ENCODE results near the gene PIGQ. TPM values are rescaled to one million over a fixed set of nuclear protein-coding genes. Genes with fewer than 3 reads are reported as not detected.

Gene PIGQ
- total RNA-seq, 1 donor from 2014 or later: 68.9 TPM

DNA sequence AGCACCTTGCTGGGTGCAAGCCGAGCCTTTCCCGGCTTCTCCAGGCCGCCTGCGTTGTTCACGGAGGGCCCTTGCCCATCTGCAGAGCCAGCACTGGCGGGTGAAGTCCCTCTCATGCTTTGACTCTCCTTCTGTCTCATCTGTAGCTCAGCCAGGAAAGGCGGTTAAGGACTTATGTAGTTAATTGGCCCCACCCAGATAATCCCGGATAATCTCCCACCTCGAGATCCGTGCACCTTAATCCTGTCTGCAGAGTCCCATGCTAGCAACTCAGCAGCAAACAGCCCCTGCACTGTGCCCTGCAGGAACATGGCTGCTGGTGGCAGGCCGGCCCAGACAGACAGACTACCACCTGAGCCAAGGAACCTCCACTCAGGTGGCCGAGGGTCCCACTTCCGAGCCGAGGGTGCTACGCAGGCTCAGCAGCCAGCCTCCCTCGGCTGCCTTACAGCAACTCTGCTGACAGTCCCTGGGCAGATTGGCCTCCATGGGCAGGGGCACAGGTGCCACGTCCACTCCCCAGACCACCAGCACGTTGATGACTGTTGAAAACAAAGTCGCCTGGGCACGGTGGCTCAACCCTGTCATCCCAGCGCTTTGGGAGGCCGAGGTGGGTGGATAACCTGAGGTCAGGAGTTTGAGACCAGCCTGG is 37.0 kb downstream of the PIGQ start:
- TF ChIP-seq, protein P1, sequence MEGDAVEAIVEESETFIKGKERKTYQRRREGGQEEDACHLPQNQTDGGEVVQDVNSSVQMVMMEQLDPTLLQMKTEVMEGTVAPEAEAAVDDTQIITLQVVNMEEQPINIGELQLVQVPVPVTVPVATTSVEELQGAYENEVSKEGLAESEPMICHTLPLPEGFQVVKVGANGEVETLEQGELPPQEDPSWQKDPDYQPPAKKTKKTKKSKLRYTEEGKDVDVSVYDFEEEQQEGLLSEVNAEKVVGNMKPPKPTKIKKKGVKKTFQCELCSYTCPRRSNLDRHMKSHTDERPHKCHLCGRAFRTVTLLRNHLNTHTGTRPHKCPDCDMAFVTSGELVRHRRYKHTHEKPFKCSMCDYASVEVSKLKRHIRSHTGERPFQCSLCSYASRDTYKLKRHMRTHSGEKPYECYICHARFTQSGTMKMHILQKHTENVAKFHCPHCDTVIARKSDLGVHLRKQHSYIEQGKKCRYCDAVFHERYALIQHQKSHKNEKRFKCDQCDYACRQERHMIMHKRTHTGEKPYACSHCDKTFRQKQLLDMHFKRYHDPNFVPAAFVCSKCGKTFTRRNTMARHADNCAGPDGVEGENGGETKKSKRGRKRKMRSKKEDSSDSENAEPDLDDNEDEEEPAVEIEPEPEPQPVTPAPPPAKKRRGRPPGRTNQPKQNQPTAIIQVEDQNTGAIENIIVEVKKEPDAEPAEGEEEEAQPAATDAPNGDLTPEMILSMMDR (IDR thresholded peaks at IDR 0.05): no peak
- peaks cover 10% of the 10 kb centered on the region for H3K4me1 ChIP-seq
- intact Hi-C loops (cut with DNase I): no loop called here
- no peak for DNase-seq
- H3K36me3 ChIP-seq: no peaks in the 10 kb centered on the region
- H3K9me3 ChIP-seq: no peaks in the 10 kb centered on the region
- no peak overlapping the region for H3K27ac ChIP-seq
- no peak for ATAC-seq
- no peak overlapping the region for H3K4me3 ChIP-seq
- no peaks in the 10 kb centered on the region for H3K27me3 ChIP-seq (ENCODE audit: low read depth)

DNA sequence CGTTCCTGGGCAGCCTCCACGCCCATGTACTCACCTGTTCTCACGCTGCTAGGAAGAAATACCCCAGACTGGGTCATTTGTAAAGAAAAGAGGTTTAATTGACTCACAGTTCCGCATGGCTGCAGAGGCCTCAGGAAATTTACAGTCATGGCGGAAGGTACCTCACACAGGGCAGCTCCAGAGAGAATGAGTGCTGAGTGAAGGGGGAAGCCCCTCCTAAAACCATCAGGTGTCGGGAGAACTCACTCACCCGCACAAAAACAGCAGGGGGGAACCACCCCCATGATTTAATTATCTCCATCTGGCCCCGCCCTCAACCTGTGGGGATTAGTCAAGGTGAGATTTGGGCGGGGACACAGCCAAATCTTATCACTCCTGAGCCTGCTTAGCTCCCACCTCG is 38.3 kb downstream of the PIGQ start:
- DNase-seq: no peak
- intact Hi-C loops (cut with DNase I): no loop called here
- ATAC-seq: no peak
- Histone ChIP-seq H3K4me1 (peaks cover 10% of the 10 kb centered on the region), H3K36me3 (no peaks in the 10 kb centered on the region), H3K27ac (no peak overlapping the region), H3K27me3 (ENCODE audit: low read depth) (no peaks in the 10 kb centered on the region), H3K4me3 (no peak overlapping the region), H3K9me3 (no peaks in the 10 kb centered on the region)
- TF ChIP-seq, protein P1 (IDR thresholded peaks at IDR 0.05): no peak

DNA sequence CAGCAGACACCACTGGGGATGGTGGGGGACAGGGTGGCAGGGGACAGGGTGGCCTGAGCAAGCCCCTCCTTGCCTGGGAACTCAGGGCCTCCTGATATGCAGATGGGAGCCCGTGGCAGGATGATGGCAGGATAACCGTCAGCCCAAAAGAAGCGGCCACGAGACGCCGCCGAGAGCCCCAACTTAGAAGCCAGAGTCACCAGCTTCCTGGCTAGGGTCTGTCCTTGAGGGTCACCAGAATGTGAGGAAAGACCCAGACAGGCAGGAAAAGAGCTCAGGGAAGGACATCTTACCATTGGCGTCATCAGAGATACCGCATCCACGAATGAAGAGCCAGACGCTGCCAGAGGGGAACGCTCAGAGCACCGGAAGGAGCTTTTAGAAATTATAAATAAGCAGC is 39.5 kb downstream of the PIGQ start:
- intact Hi-C loops (cut with DNase I): no loop called here
- peaks cover 10% of the 10 kb centered on the region for H3K4me1 ChIP-seq
- H3K27me3 ChIP-seq (ENCODE audit: low read depth): no peaks in the 10 kb centered on the region
- TF ChIP-seq, protein P1 (IDR thresholded peaks at IDR 0.05): no peak
- H3K4me3 ChIP-seq: no peak overlapping the region
- DNase-seq: no peak
- H3K36me3 ChIP-seq: no peaks in the 10 kb centered on the region
- no peak for ATAC-seq
- no peak overlapping the region for H3K27ac ChIP-seq
- no peaks in the 10 kb centered on the region for H3K9me3 ChIP-seq

DNA sequence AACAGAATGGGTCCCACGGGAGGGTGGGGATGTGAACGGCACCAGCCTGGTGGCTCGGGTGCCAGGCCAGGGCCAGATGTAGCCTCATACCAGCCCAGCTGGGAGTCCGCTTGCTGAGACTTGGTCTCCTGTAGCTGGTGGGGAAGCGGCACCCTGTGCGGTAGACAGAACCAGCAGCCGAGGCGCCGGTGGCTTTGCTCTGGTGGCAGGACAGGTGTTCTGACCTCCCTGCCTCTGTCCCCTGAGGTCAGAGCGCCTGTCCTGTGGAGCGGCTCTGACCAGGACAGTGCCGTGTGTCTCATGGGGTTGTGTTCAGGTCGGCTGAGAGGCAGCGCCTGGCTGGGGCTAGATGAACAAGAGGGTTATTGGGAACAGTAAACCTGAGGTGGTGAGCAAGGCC is 40.2 kb downstream of the PIGQ start:
- intact Hi-C loops (cut with DNase I): no loop called here
- no peak for DNase-seq
- TF ChIP-seq, protein P1 (IDR thresholded peaks at IDR 0.05): no peak
- Histone ChIP-seq H3K4me3 (no peak overlapping the region), H3K36me3 (no peaks in the 10 kb centered on the region), H3K27me3 (ENCODE audit: low read depth) (no peaks in the 10 kb centered on the region), H3K9me3 (no peaks in the 10 kb centered on the region), H3K4me1 (peaks cover 10% of the 10 kb centered on the region), H3K27ac (no peak overlapping the region)
- ATAC-seq: peak; percentile 6 to 18

DNA sequence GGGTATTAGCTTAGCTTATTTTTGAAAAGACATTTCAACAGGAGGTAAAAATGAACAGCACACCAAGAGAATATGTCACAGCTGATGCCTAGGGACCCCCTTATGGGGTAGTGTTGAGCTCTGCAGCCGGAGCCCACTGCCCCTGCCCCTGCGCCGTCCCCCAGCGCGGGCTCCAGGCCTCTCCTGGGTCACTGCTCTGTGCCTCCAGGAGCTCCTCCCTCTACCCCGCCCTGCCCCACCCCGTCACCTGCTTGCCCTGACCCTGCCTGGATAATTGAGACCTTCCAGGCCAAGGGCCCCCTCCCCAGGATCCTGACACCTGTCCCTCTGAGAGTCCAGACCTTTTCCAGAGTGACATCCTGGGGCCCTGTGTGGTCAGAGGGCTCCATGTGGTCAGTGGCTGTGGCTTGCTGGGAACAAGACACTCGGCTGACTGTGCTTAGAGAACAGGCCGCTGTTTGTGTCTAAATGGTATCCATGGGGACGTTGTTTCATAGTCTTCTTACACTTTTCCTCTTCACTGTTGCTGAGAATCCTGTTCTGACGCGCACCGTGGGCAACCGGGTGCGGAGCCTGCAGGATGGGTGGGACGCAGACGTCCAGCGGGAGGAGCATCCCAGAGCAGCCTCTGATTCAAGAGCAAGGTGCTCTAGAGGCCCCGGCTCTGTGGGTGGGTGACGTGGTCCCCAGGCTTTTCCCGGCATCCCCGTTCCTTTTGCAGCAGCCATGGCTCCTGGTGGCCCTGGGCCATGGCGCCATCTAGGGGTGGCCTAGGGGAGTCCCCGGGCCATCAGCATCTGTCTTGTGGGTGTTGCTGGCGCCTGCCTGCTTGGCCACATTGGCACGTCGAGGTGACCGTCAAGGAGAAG is 41.0 kb downstream of the PIGQ start:
- H3K27ac ChIP-seq: no peak overlapping the region
- no peaks in the 10 kb centered on the region for H3K36me3 ChIP-seq
- no peaks in the 10 kb centered on the region for H3K9me3 ChIP-seq
- peak; percentile 83 for DNase-seq
- peaks cover 10% of the 10 kb centered on the region for H3K4me1 ChIP-seq
- intact Hi-C loops (cut with DNase I): no loop called here
- peak; percentile 94 to 95 for ATAC-seq
- no peaks in the 10 kb centered on the region for H3K27me3 ChIP-seq (ENCODE audit: low read depth)
- no peak overlapping the region for H3K4me3 ChIP-seq
- TF ChIP-seq, protein P1 (IDR thresholded peaks at IDR 0.05): peak; percentile 83

All from lower lobe of right lung (tissue), 2 donors.